Stomach (tissue), 9 donors: ENCODE data around the gene TNFRSF21. TPM values are rescaled to one million over a fixed set of nuclear protein-coding genes. Genes with fewer than 3 reads are reported as not detected.

Experiments used
- DNase-seq, 2 donors: peaks; one replicate each; pipeline versions ENCODE4 v3.0.0 to v3.0.0-alpha.2; 2013 to 2019
- H3K27ac ChIP-seq, 5 donors: fragments of 200-600 bp in 4 of 5; sonication (generic) in 4 of 5; one replicate each; pipeline ENCODE4 v1.5.1; 2013 to 2019; ENCODE audit warnings: mild to moderate bottlenecking in 1 of 5, moderate library complexity in 1 of 5
- H3K27me3 ChIP-seq, 3 donors: fragments of 200-600 bp; sonication (generic); one replicate each; pipeline ENCODE4 v1.5.1; 2017 to 2019; ENCODE audit warnings: mixed run types in 1 of 3
- H3K36me3 ChIP-seq, 4 donors: fragments of 200-600 bp; sonication (generic); 1 replicate in 3 of 4; 2 replicates in 1 of 4; pipeline ENCODE4 v1.5.1; 2016 to 2019
- H3K4me1 ChIP-seq, 4 donors: fragments of 200-600 bp; sonication (generic); one replicate each; pipeline ENCODE4 v1.5.1; 2016 to 2019
- H3K4me3 ChIP-seq, 4 donors: fragments of 200-600 bp; sonication (generic) in 3 of 4; one replicate each; pipeline ENCODE4 v1.5.1; 2016 to 2019; ENCODE audit warnings: mild to moderate bottlenecking in 1 of 4
- H3K9me3 ChIP-seq, 4 donors: fragments of 200-600 bp; sonication (generic); one replicate each; pipeline ENCODE4 v1.5.1; 2016 to 2019
- CTCF ChIP-seq, 7 experiments: fragments of 450-650 bp in 4 of 7; fragments of 200-600 bp in 3 of 7; sonication (generic) in 3 of 7; IDR thresholded peaks; one replicate each; pipeline ENCODE4 v1.5.1; 2016 to 2019; ENCODE audit warnings: antibody characterized with exemption in 7 of 7, control low read depth in 2 of 7, mild to moderate bottlenecking in 1 of 7
- EP300 ChIP-seq: sonication (generic); formaldehyde crosslinking; IDR thresholded peaks from one replicate; pipeline ENCODE4 v1.6.1; 2017; ENCODE audit warnings: antibody characterized with exemption
- POLR2A ChIP-seq, 4 donors: fragments of 450-650 bp; IDR thresholded peaks; one replicate each; pipeline ENCODE4 v1.6.1; 2016; ENCODE audit warnings: antibody characterized with exemption in 4 of 4, control low read depth in 2 of 4, mild to moderate bottlenecking in 1 of 4, moderate library complexity in 1 of 4
- POLR2AphosphoS5 ChIP-seq, 3 donors: sonication (generic); formaldehyde crosslinking; IDR thresholded peaks; one replicate each; pipeline ENCODE4 v1.6.1; 2016; ENCODE audit warnings: antibody characterized with exemption in 3 of 3
- WGBS, 5 donors: extraction: QIAGEN DNeasy Blood & Tissue Kit in 3 of 5; methylation state at CpG; one replicate each; pipeline versions ENCODE4 v1.1.5 to v1.1.7; 2013 to 2018; 5-methylcytosine and 5-hydroxymethylcytosine counted together
- intact Hi-C: fragments of 100-400 bp; cut with DNase I; formaldehyde crosslinking; loops from one replicate; pipeline ENCODE4 v1.15.1; 2023; ENCODE audit warnings: low total_unique reads
- polyA plus RNA-seq, 3 donors: library from polyadenylated mRNA; stranded (reverse); fragments of 200-250 nt; gene quantifications; one replicate each; pipeline ENCODE4 v1.2.3, GENCODE V29; 2013
- total RNA-seq, 5 donors: library from RNA; depleted of rRNA; stranded (reverse); fragments of >200 nt; gene quantifications; one replicate each; pipeline versions ENCODE4 v1.1.0 to v1.2.3, GENCODE V29; 2014 to 2016
- donor health status: healthy with polysubstance abuse.
- donor health status: Bipolar disorder and iron deficiency.
- donor health status: healthy.

The TNFRSF21 gene
- total and polyA plus RNA-seq, 8 donors, result 24.7 to 112 (median 41.3) TPM

- TF ChIP-seq POLR2A (IDR thresholded peaks at IDR 0.05) (no peak), POLR2AphosphoS5 (IDR thresholded peaks at IDR 0.05) (no peak), EP300 (no peak), CTCF (IDR thresholded peaks at IDR 0.05) (no peak)
- DNase-seq, result no peak
- Histone ChIP-seq H3K4me3 (no peak overlapping the region), H3K27ac (no peak overlapping the region), H3K9me3 (no peaks in the 10 kb centered on the region), H3K4me1 (peaks cover 12 to 85% (median 47%) of the 10 kb centered on the region in 4 donors), H3K27me3 (no peaks in the 10 kb centered on the region), H3K36me3 (no peaks in the 10 kb centered on the region)
- intact Hi-C loops, result no loop called here
- 92 to 96% (median 95%) methylated on average over 5 of the region's 5 CpGs for WGBS, 5 donors
Observed at GRCh38 chr6:47300417-47300816, 9.3 kb downstream of the TNFRSF21 start.

GRCh38 chr6:47299965-47300364, 9.7 kb downstream of the TNFRSF21 start:
- Histone ChIP-seq H3K4me1 (peaks cover 12 to 85% (median 45%) of the 10 kb centered on the region in 4 donors), H3K9me3 (no peaks in the 10 kb centered on the region), H3K27ac (no peak overlapping the region), H3K4me3 (no peak overlapping the region), H3K36me3 (no peaks in the 10 kb centered on the region), H3K27me3 (no peaks in the 10 kb centered on the region)
- intact Hi-C loops, result no loop called here
- 85 to 97% (median 93%) methylated on average over 4 of the region's 4 CpGs for WGBS, 5 donors
- TF ChIP-seq EP300 (no peak), POLR2A (IDR thresholded peaks at IDR 0.05) (no peak), POLR2AphosphoS5 (IDR thresholded peaks at IDR 0.05) (no peak), CTCF (IDR thresholded peaks at IDR 0.05) (no peak)
- no peak for DNase-seq

GRCh38 chr6:47298475-47298874, 11.2 kb downstream of the TNFRSF21 start:
- Histone ChIP-seq H3K4me1 (peaks cover 3 to 76% (median 33%) of the 10 kb centered on the region in 4 donors), H3K36me3 (no peaks in the 10 kb centered on the region), H3K27me3 (no peaks in the 10 kb centered on the region), H3K9me3 (no peaks in the 10 kb centered on the region), H3K27ac (no peak overlapping the region), H3K4me3 (no peak overlapping the region)
- TF ChIP-seq EP300, result no peak
- no peak for TF ChIP-seq POLR2A (IDR thresholded peaks at IDR 0.05)
- no peak for TF ChIP-seq CTCF (IDR thresholded peaks at IDR 0.05)
- no peak for TF ChIP-seq POLR2AphosphoS5 (IDR thresholded peaks at IDR 0.05)
- no peak for DNase-seq
- intact Hi-C loops, result no loop called here

GRCh38 chr6:47294990-47295389, 14.7 kb downstream of the TNFRSF21 start:
- TF ChIP-seq POLR2A (IDR thresholded peaks at IDR 0.05), result no peak
- TF ChIP-seq EP300, result no peak
- no peak for TF ChIP-seq CTCF (IDR thresholded peaks at IDR 0.05)
- no peak for TF ChIP-seq POLR2AphosphoS5 (IDR thresholded peaks at IDR 0.05)
- DNase-seq, result no peak
- no peaks in the 10 kb centered on the region for H3K36me3 ChIP-seq
- intact Hi-C loops, result no loop called here
- peaks cover 0 to 12% (median 0%) of the 10 kb centered on the region in 4 donors for H3K9me3 ChIP-seq
- H3K4me3 ChIP-seq, result no peak overlapping the region
- H3K27me3 ChIP-seq, result no peaks in the 10 kb centered on the region
- no peak overlapping the region for H3K27ac ChIP-seq
- WGBS, 5 donors, result 80 to 94% (median 91%) methylated on average over 4 of the region's 4 CpGs
- H3K4me1 ChIP-seq, result peaks cover 0 to 60% (median 15%) of the 10 kb centered on the region in 4 donors
